ENCODE results near the gene CKS1B. TPM values are rescaled to one million over a fixed set of nuclear protein-coding genes. Genes with fewer than 3 reads are reported as not detected.
"Not testable (repeated sequence)": the region's sequence is repeated elsewhere in the genome, so short reads cannot be mapped to it uniquely, and the experiment has no call there.

CKS1B gene
- total and polyA plus RNA-seq, 7 experiments from 2014 or later = 8.4 to 105 (median 10.9) TPM

DNA sequence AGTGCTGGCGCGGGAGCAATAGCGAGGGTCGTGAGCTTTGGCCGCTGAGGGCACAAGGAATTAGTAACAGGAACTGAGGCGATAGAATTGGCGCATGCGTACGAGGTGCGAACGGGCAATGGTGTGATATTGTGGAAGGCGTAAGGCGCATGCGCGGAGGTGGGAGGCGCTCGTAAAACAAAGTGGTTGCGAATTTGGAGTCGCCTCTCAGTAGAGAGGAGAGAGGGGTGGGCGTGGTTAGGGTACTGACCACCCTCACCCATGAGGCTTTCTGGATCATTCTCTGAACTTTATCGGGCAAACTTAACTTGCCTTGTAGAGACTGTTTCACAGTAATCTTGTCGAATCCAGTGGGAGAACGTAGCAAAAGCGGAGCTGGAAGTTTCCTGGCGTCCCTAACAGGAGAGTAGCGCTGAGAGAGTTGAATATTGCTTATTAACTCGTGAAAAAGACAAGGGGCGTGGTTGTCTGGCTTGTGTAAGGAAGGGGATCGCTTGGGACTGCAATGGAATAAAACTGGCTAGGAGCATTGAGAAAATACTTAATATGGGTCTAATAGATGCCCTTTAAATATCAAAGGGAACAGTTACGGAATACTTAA, 427 bp downstream of the CKS1B start:
- Mint-ChIP-seq H3K36me3 (peaks cover 0 to 18% (median 0%) of the 10 kb centered on the region in 5 donors), H3K4me3 (no peak overlapping the region), H3K27ac (no peak overlapping the region), H3K27me3 (no peaks in the 10 kb centered on the region), H3K9me3 (peaks cover 0 to 2% (median 0%) of the 10 kb centered on the region in 11 donors), H3K4me1 (peaks cover 21 to 36% (median 30%) of the 10 kb centered on the region in 7 donors)
- intact Hi-C loops (cut with micrococcal nuclease) = loop anchor here (1.0 to 10.0 kb wide), 14 partner anchors 8 to 417 kb away; partner anchors contain the start of genes ADAM15 (in 2 of the 2), FLAD1 (in 2 of the 2), PYGO2 (in 2 of the 2) and UBE2Q1 (in 2 of the 2)
- DNase-seq (peak in 8 of 9 donors; percentile 91 to 98 (median 95)), ATAC-seq (peak; percentile 56)
- ChIA-PET POLR2A (interaction anchor here (0.8 to 11.7 kb wide), 12 partner anchors 9 to 49 kb away, joined by 3 to 160 read pairs (median 6); partner anchors contain the start of genes FLAD1, PBXIP1, PMVK and PYGO2), CTCF (interaction anchor here (0.9 to 10.5 kb wide), 2 partner anchors 40 to 110 kb away, joined by 4 to 94 read pairs; no protein-coding TSS in a partner anchor)
- H3K27ac ChIP-seq (ENCODE audit: low read depth, low read length) = peak overlapping the region; percentile 94
- peaks cover 0 to 13% (median 0%) of the 10 kb centered on the region in 3 experiments for H3K36me3 ChIP-seq (ENCODE audit: control insufficient read depth in 2 of 3, insufficient read depth in 3 of 3, low read length in 3 of 3)
- H3K27me3 ChIP-seq (ENCODE audit: control insufficient read depth in 2 of 2, insufficient read depth in 2 of 2, low read length in 2 of 2) = no peaks in the 10 kb centered on the region
- H3K4me1 ChIP-seq (ENCODE audit: control insufficient read depth in 2 of 2, insufficient read depth in 2 of 2, low read length in 2 of 2) = peaks cover 28 to 35% of the 10 kb centered on the region in 2 donors
- peak overlapping the region; percentile 82 for H3K4me3 ChIP-seq (ENCODE audit: low read length)
- H3K9me3 ChIP-seq (ENCODE audit: control insufficient read depth in 2 of 3, low read length in 3 of 3) = no peaks in the 10 kb centered on the region

DNA sequence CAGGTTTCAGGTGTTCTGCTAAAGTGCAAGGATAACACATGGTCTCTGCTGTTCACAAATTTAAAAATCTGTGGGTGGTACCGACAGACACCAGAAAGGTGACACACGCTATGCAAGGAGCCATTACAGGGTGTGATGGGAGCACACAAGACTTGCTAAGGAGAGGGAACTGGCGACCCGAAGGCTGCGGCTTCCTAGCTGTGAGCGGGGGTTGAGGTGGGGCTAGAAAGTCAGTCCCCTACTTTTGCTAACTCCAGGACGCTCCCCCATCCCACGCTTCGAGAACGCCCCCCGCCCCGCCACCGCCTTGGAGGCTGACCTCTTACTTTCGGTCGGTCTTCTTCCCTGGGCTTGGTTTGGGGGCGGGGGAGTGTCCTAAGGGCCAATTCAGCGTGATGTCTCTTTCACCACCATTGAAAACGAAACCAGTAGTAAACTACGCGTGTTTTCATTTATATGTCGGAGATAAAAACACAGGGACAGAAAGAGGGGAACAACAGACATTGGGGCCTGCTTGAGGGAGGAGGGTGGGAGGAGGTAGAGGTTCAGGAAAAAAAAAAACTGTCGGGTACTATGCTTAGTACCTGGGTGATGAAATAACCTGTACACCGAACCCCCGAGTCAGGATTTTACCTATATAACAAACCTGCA, 1.1 kb downstream of the CKS1B start:
- intact Hi-C loops (cut with micrococcal nuclease) = loop anchor here (1.0 to 10.0 kb wide), 3 partner anchors 42 to 367 kb away; partner anchors contain the start of genes ADAR (in 1 of the 2) and RUSC1 (in 1 of the 2)
- peaks cover 0 to 20% (median 0%) of the 10 kb centered on the region in 5 donors for H3K36me3 Mint-ChIP-seq
- ATAC-seq = no peak

DNA sequence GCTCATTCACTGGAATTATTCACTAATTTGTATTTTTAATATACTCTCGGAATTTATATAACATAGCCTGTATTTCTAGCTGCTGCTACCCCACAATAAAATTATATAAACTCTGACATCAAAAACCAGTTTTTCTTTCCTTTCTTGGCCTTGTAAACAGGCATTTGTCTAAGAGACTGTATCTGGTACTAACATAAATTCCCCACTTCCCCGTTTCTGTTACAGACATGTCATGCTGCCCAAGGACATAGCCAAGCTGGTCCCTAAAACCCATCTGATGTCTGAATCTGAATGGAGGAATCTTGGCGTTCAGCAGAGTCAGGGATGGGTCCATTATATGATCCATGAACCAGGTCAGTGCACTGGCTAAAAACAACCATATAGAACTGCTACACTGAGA, 3.3 kb downstream of the CKS1B start:
- ATAC-seq; H3K27me3 Mint-ChIP-seq; H3K36me3 ChIP-seq (ENCODE audit: control insufficient read depth in 2 of 3, insufficient read depth in 3 of 3, low read length in 3 of 3); H3K27me3 ChIP-seq (ENCODE audit: control insufficient read depth in 2 of 2, insufficient read depth in 2 of 2, low read length in 2 of 2); H3K9me3 ChIP-seq (ENCODE audit: control insufficient read depth in 2 of 3, low read length in 3 of 3); DNase-seq; H3K27ac ChIP-seq (ENCODE audit: low read depth, low read length); H3K9me3 Mint-ChIP-seq; H3K4me3 ChIP-seq (ENCODE audit: low read length): not testable (repeated sequence)
- peaks cover 3 to 23% (median 10%) of the 10 kb centered on the region in 7 donors for H3K4me1 Mint-ChIP-seq
- H3K4me3 Mint-ChIP-seq = peak overlapping the region in 1 of 10 donors; percentile 43
- peak overlapping the region in 3 of 9 donors; percentile 32 to 75 (median 63) for H3K27ac Mint-ChIP-seq
- CTCF ChIA-PET = interaction anchor here (0.6 to 10.5 kb wide), 2 partner anchors 37 to 267 kb away, joined by 3 to 94 read pairs; no protein-coding TSS in a partner anchor
- peaks cover 20 to 21% of the 10 kb centered on the region in 2 donors for H3K4me1 ChIP-seq (ENCODE audit: control insufficient read depth in 2 of 2, insufficient read depth in 2 of 2, low read length in 2 of 2)
- POLR2A ChIA-PET = interaction anchor here (0.7 to 11.7 kb wide), 3 partner anchors 17 to 64 kb away, joined by 3 to 160 read pairs (median 37); partner anchors contain the start of genes PBXIP1 and PYGO2
- intact Hi-C loops (cut with micrococcal nuclease) = loop anchor here in 1 of 2 donors (10.0 kb wide), 1 partner anchor 347 kb away; the partner anchor contains the start of gene RUSC1
- H3K36me3 Mint-ChIP-seq = peaks cover 0 to 12% (median 0%) of the 10 kb centered on the region in 5 donors

More for the DNA sequence above, 1.1 kb downstream of the CKS1B start:
- no peaks in the 10 kb centered on the region for H3K27me3 ChIP-seq (ENCODE audit: control insufficient read depth in 2 of 2, insufficient read depth in 2 of 2, low read length in 2 of 2)
- no peak overlapping the region for H3K27ac Mint-ChIP-seq
- H3K4me3 ChIP-seq (ENCODE audit: low read length) = peak overlapping the region; percentile 82
- POLR2A ChIA-PET = interaction anchor here (0.6 to 11.7 kb wide), 10 partner anchors 8 to 44 kb away, joined by 3 to 160 read pairs (median 7); partner anchors contain the start of genes FLAD1, PBXIP1, PMVK and PYGO2
- H3K36me3 ChIP-seq (ENCODE audit: control insufficient read depth in 2 of 3, insufficient read depth in 3 of 3, low read length in 3 of 3) = peaks cover 0 to 10% (median 0%) of the 10 kb centered on the region in 3 experiments
- H3K4me1 ChIP-seq (ENCODE audit: control insufficient read depth in 2 of 2, insufficient read depth in 2 of 2, low read length in 2 of 2) = peaks cover 28 to 33% of the 10 kb centered on the region in 2 donors
- peak in 7 of 9 donors; percentile 23 to 75 (median 41) for DNase-seq
- CTCF ChIA-PET = interaction anchor here (0.8 to 10.5 kb wide), 5 partner anchors 18 to 39 kb away, joined by 3 to 94 read pairs (median 3); partner anchors contain the start of gene LENEP
- no peak overlapping the region for H3K4me3 Mint-ChIP-seq
- no peaks in the 10 kb centered on the region for H3K27me3 Mint-ChIP-seq
- no peaks in the 10 kb centered on the region for H3K9me3 ChIP-seq (ENCODE audit: control insufficient read depth in 2 of 3, low read length in 3 of 3)
- H3K9me3 Mint-ChIP-seq = peaks cover 0 to 2% (median 0%) of the 10 kb centered on the region in 11 donors
- peaks cover 21 to 36% (median 30%) of the 10 kb centered on the region in 7 donors for H3K4me1 Mint-ChIP-seq
- H3K27ac ChIP-seq (ENCODE audit: low read depth, low read length) = peak overlapping the region; percentile 94

DNA sequence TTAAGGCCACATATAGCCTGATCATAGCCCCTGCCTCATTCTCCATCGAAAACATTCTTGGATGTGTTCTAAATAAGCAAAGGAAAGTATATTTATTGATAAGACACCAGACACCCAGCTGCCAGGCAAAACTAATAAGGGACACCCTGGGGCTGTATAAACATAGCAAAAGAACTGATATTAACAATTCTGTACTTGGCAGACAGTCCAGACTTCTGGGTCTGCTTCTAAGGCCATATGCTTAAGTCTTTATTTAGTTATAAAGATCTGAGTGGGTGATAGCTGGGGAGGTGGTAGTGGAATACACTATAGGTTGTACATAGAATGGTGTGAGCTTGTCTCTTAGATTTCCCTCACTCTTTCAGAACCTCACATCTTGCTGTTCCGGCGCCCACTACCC, 3.9 kb downstream of the CKS1B start:
- no peaks in the 10 kb centered on the region for H3K9me3 ChIP-seq (ENCODE audit: control insufficient read depth in 2 of 3, low read length in 3 of 3)
- no peaks in the 10 kb centered on the region for H3K36me3 ChIP-seq (ENCODE audit: control insufficient read depth in 2 of 3, insufficient read depth in 3 of 3, low read length in 3 of 3)
- peaks cover 15 to 18% of the 10 kb centered on the region in 2 donors for H3K4me1 ChIP-seq (ENCODE audit: control insufficient read depth in 2 of 2, insufficient read depth in 2 of 2, low read length in 2 of 2)
- peaks cover 0 to 20% (median 6%) of the 10 kb centered on the region in 7 donors for H3K4me1 Mint-ChIP-seq
- DNase-seq (no peak), ATAC-seq (no peak)
- ChIA-PET POLR2A (interaction anchor here (0.7 to 11.7 kb wide), 3 partner anchors 18 to 63 kb away, joined by 3 to 160 read pairs (median 37); partner anchors contain the start of genes PBXIP1 and PYGO2), CTCF (interaction anchor here (0.7 to 10.5 kb wide), 4 partner anchors 14 to 650 kb away, joined by 3 to 94 read pairs (median 4); partner anchors contain the start of gene LENEP)
- H3K36me3 Mint-ChIP-seq = peaks cover 0 to 12% (median 0%) of the 10 kb centered on the region in 5 donors
- H3K4me3 ChIP-seq (ENCODE audit: low read length) = no peak overlapping the region
- peak overlapping the region in 1 of 9 donors; percentile 47 for H3K27ac Mint-ChIP-seq
- no peak overlapping the region for H3K27ac ChIP-seq (ENCODE audit: low read depth, low read length)
- no peak overlapping the region for H3K4me3 Mint-ChIP-seq
- intact Hi-C loops (cut with micrococcal nuclease) = loop anchor here in 1 of 2 donors (10.0 kb wide), 1 partner anchor 346 kb away; the partner anchor contains the start of gene RUSC1
- H3K27me3 ChIP-seq (ENCODE audit: control insufficient read depth in 2 of 2, insufficient read depth in 2 of 2, low read length in 2 of 2) = no peaks in the 10 kb centered on the region
- H3K27me3 Mint-ChIP-seq = no peaks in the 10 kb centered on the region
- H3K9me3 Mint-ChIP-seq = no peaks in the 10 kb centered on the region

DNA sequence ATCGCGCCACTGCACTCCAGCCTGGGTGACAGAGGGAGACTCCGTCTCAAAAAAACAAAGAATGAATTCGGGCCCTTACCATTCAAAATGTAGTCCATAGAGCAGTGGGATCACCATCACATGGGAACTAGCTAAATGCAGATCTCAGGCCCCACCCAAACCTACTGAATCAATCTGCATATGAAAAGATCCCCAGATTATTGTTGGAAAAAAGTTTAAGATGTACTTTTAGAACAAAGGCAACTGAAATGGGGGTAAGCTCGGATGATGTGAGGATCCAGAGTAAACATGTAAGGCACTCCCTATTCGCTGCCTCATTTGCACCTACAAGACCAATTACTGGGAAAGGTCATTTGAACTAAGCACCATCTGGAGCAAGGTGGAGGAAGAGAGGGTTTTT, 7.9 kb downstream of the CKS1B start:
- H3K9me3 Mint-ChIP-seq = no peaks in the 10 kb centered on the region
- peaks cover 12 to 13% of the 10 kb centered on the region in 2 donors for H3K4me1 ChIP-seq (ENCODE audit: control insufficient read depth in 2 of 2, insufficient read depth in 2 of 2, low read length in 2 of 2)
- H3K9me3 ChIP-seq (ENCODE audit: control insufficient read depth in 2 of 3, low read length in 3 of 3) = no peaks in the 10 kb centered on the region
- H3K36me3 ChIP-seq (ENCODE audit: control insufficient read depth in 2 of 3, insufficient read depth in 3 of 3, low read length in 3 of 3) = peaks cover 0 to 6% (median 0%) of the 10 kb centered on the region in 3 experiments
- H3K4me1 Mint-ChIP-seq = peaks cover 0 to 30% (median 5%) of the 10 kb centered on the region in 7 donors
- peak overlapping the region in 1 of 9 donors; percentile 41 for H3K27ac Mint-ChIP-seq
- H3K36me3 Mint-ChIP-seq = peaks cover 0 to 13% (median 0%) of the 10 kb centered on the region in 5 donors
- H3K4me3 Mint-ChIP-seq = no peak overlapping the region
- intact Hi-C loops (cut with micrococcal nuclease) = loop anchor here (2.0 to 5.0 kb wide), 2 partner anchors 34 to 765 kb away; no protein-coding TSS in a partner anchor
- ChIA-PET POLR2A (interaction anchor here (0.6 to 3.6 kb wide), 15 partner anchors 12 to 539 kb away, joined by 3 to 30 read pairs (median 9); partner anchors contain the start of genes ADAM15, KRTCAP2, LENEP and PBXIP1), CTCF (interaction anchor here (1.0 to 3.1 kb wide), 7 partner anchors 12 to 79 kb away, joined by 4 to 18 read pairs (median 5); partner anchors contain the start of gene SHC1)
- no peaks in the 10 kb centered on the region for H3K27me3 ChIP-seq (ENCODE audit: control insufficient read depth in 2 of 2, insufficient read depth in 2 of 2, low read length in 2 of 2)
- no peaks in the 10 kb centered on the region for H3K27me3 Mint-ChIP-seq
- peak overlapping the region; percentile 64 for H3K4me3 ChIP-seq (ENCODE audit: low read length)
- H3K27ac ChIP-seq (ENCODE audit: low read depth, low read length) = peak overlapping the region; percentile 73
- ATAC-seq = no peak
- no peak for DNase-seq

Measured in naive thymus-derived CD4-positive, alpha-beta T cell (primary cell).